HG03378 (cell line): Measurements from ENCODE around the gene PDLIM7.
"Not testable (repeated sequence)": the region's sequence is repeated elsewhere in the genome, so short reads cannot be mapped to it uniquely, and the experiment has no call there.

Source experiments
- ATAC-seq: cut with Tn5 transposase; IDR thresholded peaks from one replicate; pipeline ENCODE4 v1.9.1; 2021; ENCODE audit warnings: mild to moderate bottlenecking, moderate library complexity; ENCODE audit not compliant: unreplicated experiment

The PDLIM7 gene

GRCh38 chr5:177491983-177492746 is 5.2 kb downstream of the PDLIM7 start:
- no peak for ATAC-seq

GRCh38 chr5:177491429-177491945 is 5.9 kb downstream of the PDLIM7 start:
- no peak for ATAC-seq

- no peak for ATAC-seq
Observed at GRCh38 chr5:177490992-177491391, 6.4 kb downstream of the PDLIM7 start.

GRCh38 chr5:177490311-177490991 is 7.0 kb downstream of the PDLIM7 start:
- no peak for ATAC-seq

- no peak for ATAC-seq
Observed at GRCh38 chr5:177489119-177489716, 8.2 kb downstream of the PDLIM7 start.

- no peak for ATAC-seq
Observed at GRCh38 chr5:177487975-177488374, 9.4 kb downstream of the PDLIM7 start.

GRCh38 chr5:177487144-177487543 is 10.3 kb downstream of the PDLIM7 start:
- ATAC-seq = no peak

GRCh38 chr5:177486256-177486655 is 11.1 kb downstream of the PDLIM7 start:
- no peak for ATAC-seq

- not testable (repeated sequence) for ATAC-seq
Observed at GRCh38 chr5:177485753-177486152, 11.7 kb downstream of the PDLIM7 start.

- ATAC-seq = no peak
Observed at GRCh38 chr5:177484902-177485549, 12.4 kb downstream of the PDLIM7 start.

- no peak for ATAC-seq
Observed at GRCh38 chr5:177483994-177484901, 13.2 kb downstream of the PDLIM7 start.

GRCh38 chr5:177483042-177483441 is 14.4 kb downstream of the PDLIM7 start:
- no peak for ATAC-seq

GRCh38 chr5:177482359-177482795 is 15.0 kb downstream of the PDLIM7 start:
- ATAC-seq = no peak

GRCh38 chr5:177479774-177480173 is 17.6 kb downstream of the PDLIM7 start:
- no peak for ATAC-seq

- no peak for ATAC-seq
Observed at GRCh38 chr5:177478711-177479646, 18.4 kb downstream of the PDLIM7 start.

- no peak for ATAC-seq
Observed at GRCh38 chr5:177477701-177478477, 19.5 kb downstream of the PDLIM7 start.

GRCh38 chr5:177476531-177477233 is 20.7 kb downstream of the PDLIM7 start:
- no peak for ATAC-seq
